ENCODE measurements around the gene GYS1.
A peak's percentile ranks its signal among the peaks of the same experiment; 100 is the strongest.
"Not testable (repeated sequence)": the region's sequence is repeated elsewhere in the genome, so short reads cannot be mapped to it uniquely, and the experiment has no call there.

Gene GYS1

GRCh38 chr19:48993175-48994034, at the start of gene GYS1, which contains the start of gene RUVBL2:
TSS of gene GYS1 (minus strand) at chr19:48993309. CDS start at chr19:48993112, 197 bp downstream.
TSS of gene RUVBL2 (plus strand) at chr19:48993887. CDS start at chr19:48993912, 25 bp downstream.
- DNase-seq = peak; percentile 98

GRCh38 chr19:49042666-49043065, 49.6 kb upstream of the GYS1 start:
- DNase-seq = not testable (repeated sequence)

- no peak for DNase-seq
Observed at GRCh38 chr19:49042177-49042576, 49.1 kb upstream of the GYS1 start.

- DNase-seq = not testable (repeated sequence)
Observed at GRCh38 chr19:49039736-49040135, 46.6 kb upstream of the GYS1 start.

- DNase-seq = not testable (repeated sequence)
Observed at GRCh38 chr19:49038557-49039276, 45.6 kb upstream of the GYS1 start.

- not testable (repeated sequence) for DNase-seq
Observed at GRCh38 chr19:49038111-49038510, 45.0 kb upstream of the GYS1 start.

- not testable (repeated sequence) for DNase-seq
Observed at GRCh38 chr19:49036815-49037214, 43.7 kb upstream of the GYS1 start, which contains the start of gene CGB1. TSS of gene CGB1 (minus strand) at chr19:49036895. CDS start at chr19:49036711, 184 bp downstream.

- not testable (repeated sequence) for DNase-seq
Observed at GRCh38 chr19:49031642-49032301, 38.7 kb upstream of the GYS1 start, which contains the start of gene CGB2. TSS of gene CGB2 (plus strand) at chr19:49031890. CDS start at chr19:49032096, 206 bp downstream.

- not testable (repeated sequence) for DNase-seq
Observed at GRCh38 chr19:49030323-49030722, 37.2 kb upstream of the GYS1 start.

- DNase-seq = not testable (repeated sequence)
Observed at GRCh38 chr19:49029749-49030148, 36.6 kb upstream of the GYS1 start.

- not testable (repeated sequence) for DNase-seq
Observed at GRCh38 chr19:49028686-49029085, 35.6 kb upstream of the GYS1 start.

- DNase-seq = not testable (repeated sequence)
Observed at GRCh38 chr19:49025599-49025998, 32.5 kb upstream of the GYS1 start.

- DNase-seq = not testable (repeated sequence)
Observed at GRCh38 chr19:49025088-49025487, 32.0 kb upstream of the GYS1 start.

- DNase-seq = not testable (repeated sequence)
Observed at GRCh38 chr19:49024233-49024632, 31.1 kb upstream of the GYS1 start, which contains the start of gene CGB3. TSS of gene CGB3 (minus strand) at chr19:49024333. CDS start at chr19:49023971, 362 bp downstream.

GRCh38 chr19:49022116-49022515, 29.0 kb upstream of the GYS1 start:
- no peak for DNase-seq

- no peak for DNase-seq
Observed at GRCh38 chr19:49020931-49021895, 28.1 kb upstream of the GYS1 start.

- DNase-seq = no peak
Observed at GRCh38 chr19:49020342-49020741, 27.2 kb upstream of the GYS1 start.

GRCh38 chr19:49019242-49019932, 26.3 kb upstream of the GYS1 start:
- DNase-seq = no peak

- not testable (repeated sequence) for DNase-seq
Observed at GRCh38 chr19:49018388-49019241, 25.5 kb upstream of the GYS1 start.

All from DMS79 (cell line).